ES-I3 (cell line): ENCODE measurements around the gene CDC42EP4.

ENCODE experiments used
- H3K36me3 ChIP-seq: 2 replicates; pipeline ENCODE4 v1.6.1; 2013; ENCODE audit warnings: mild to moderate bottlenecking, low read length, control low read depth, moderate library complexity; ENCODE audit not compliant: insufficient read depth
- H3K4me1 ChIP-seq: 2 replicates; pipeline ENCODE4 v1.6.1; 2013; ENCODE audit warnings: mild to moderate bottlenecking, control low read depth, low read length; ENCODE audit not compliant: insufficient read depth
- H3K9ac ChIP-seq: 2 replicates; pipeline ENCODE4 v1.6.1; 2013; ENCODE audit warnings: low read depth, mild to moderate bottlenecking, low read length, moderate library complexity
- H3K9me3 ChIP-seq: 2 replicates; pipeline ENCODE4 v1.6.1; 2013; ENCODE audit warnings: mild to moderate bottlenecking, low read length, moderate library complexity; ENCODE audit not compliant: control insufficient read depth, insufficient read depth

CDC42EP4 gene

DNA sequence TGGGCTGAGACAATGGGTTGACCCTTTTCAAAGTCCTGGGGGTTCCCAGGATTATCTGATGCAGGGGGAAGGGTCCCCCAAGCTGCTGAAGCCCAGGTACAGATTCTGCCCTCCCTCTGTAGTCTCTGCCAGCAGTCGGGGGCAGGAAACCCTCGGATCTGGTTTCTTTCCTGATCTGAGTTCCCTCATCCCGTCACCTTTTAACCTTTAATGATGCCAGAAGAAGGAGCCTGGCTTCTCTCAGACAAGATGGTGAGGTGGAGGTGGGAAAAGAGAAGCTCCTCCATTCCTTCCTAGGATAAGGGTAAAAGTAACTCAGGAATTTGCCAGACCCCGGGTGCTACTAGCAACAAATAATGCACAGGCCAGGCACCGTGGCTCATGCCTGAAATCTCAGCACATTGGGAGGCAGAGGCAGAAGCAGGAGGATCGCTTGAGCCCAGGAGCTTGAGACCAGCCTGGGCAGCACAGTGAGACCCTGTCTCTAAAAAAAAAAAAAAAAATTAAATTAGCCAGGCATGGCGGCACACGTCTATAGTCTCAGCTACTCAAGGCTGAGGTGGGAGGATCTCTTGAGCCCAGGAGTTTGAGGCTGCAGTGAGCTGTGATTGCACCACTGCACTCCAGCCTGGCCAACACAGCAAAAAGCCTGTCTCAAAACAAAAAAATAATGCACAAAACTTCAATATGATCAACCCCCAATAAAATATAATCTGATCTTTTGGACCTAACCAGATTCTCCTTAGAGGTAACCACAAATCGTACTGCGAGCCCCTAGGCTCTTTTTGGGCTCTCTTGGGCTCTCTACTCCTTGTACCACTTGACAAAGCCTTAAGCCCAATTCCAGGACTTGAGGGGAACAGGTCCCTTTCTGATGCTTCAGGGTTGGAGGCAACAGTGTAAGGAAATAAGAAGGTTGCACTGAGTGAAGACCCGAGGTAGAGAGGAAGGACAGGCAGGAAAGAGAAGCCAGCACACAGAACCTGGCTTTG is 5.7 kb downstream of the CDC42EP4 start:
- Histone ChIP-seq H3K9ac (no peak overlapping the region), H3K9me3 (no peaks in the 10 kb centered on the region), H3K36me3 (no peaks in the 10 kb centered on the region), H3K4me1 (peaks cover 32% of the 10 kb centered on the region)

DNA sequence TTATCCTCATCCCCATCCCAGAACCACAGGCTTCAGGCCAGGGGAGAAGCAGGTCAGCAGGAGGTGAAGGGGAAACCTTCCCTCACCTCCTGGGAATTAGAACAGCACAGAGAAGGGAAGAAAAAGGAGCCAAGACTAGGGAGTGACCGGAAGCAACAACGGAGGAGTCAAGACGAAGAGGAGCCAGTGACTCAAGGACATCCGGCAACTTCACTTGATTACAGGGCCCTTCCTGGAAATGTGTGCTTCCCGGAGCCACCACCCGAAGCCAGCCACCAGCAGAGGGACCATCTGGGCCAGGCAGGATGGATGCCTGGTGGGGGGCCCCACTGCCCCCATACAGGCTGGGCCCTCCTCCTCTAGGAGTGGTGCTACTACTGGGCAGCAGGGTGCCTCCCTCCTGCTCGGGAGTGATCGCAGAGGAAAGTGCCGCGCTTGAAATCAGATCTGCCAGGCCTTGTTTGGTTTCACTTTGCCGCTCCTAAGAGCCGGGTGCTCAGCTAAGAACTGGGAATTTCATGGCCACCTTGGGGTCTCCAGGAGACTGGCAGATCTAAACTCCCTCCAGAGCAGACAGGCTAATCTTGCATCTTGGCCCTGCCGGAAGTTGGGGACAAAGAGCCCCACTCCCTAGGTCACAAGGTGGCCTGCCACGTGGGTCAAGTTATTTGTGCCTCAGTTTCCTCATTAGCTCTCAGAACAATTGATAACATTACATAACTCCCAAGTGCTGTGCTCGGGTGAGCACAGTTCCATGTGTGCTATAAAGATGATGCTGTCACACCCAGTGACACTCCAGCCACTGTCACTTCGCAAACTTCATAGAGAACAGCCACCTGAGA is 6.6 kb downstream of the CDC42EP4 start:
- Histone ChIP-seq H3K9me3 (no peaks in the 10 kb centered on the region), H3K9ac (no peak overlapping the region), H3K4me1 (peaks cover 32% of the 10 kb centered on the region)

DNA sequence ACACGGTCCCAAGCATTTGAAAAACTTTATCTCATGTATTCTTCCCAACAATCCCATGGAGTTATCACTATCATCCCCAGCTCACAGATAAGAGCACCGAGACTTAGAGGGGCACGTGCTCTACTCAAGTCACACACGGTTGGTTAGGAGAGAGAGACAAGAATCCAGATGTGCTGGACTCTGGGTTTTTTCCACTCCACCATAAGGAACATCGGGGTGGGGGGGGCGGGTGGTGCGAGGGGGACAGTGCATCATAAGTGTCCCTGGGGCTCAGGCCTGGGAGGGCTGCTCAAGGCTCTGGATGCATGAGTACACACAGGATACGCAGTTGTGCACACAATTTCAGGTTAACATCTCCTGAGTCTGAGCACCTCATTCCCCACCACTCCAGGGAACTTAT is 7.4 kb downstream of the CDC42EP4 start:
- Histone ChIP-seq H3K9me3 (no peaks in the 10 kb centered on the region), H3K36me3 (no peaks in the 10 kb centered on the region), H3K9ac (no peak overlapping the region), H3K4me1 (peaks cover 24% of the 10 kb centered on the region)

More for the DNA sequence above, 6.6 kb downstream of the CDC42EP4 start:
- H3K36me3 ChIP-seq = no peaks in the 10 kb centered on the region

DNA sequence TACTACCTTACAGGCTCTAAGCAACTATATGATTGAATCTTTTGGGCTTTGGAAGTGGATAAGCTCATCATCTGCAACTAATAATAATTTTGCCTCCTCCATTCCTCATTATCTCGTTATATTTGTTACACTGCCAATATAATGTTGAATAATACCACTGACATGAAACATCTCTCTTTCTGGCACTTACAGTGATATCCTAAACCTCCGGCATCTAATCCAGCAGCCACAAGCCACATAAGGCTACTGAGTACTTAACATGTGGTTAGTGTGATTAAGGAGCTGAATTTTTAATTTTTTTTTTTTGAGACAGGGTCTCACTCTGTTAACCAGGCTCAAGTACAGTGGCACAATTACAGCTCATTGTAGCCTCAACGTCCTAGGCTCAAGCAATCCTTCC is 9.6 kb downstream of the CDC42EP4 start:
- Histone ChIP-seq H3K9me3 (no peaks in the 10 kb centered on the region), H3K36me3 (no peaks in the 10 kb centered on the region), H3K4me1 (peaks cover 20% of the 10 kb centered on the region), H3K9ac (no peak overlapping the region)

DNA sequence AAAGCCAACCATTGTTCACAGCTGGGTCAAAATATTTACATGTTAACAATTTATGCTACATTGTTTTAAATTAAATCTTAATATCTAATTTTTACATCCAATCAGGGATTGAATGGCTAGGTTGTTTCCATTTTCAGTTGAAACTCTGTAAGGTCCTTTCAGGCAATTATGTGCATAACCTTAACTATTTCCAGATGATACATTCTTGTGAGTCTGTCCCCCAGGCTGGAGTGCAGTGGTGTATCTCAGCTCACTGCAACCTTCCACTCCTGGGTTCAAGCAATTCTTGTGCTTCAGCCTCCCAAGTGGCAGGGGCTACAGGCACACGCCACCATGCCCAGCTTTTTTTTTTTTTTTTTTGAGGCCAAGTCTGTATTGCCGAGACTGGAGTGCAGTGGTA is 10.4 kb downstream of the CDC42EP4 start:
- Histone ChIP-seq H3K9ac (no peak overlapping the region), H3K36me3 (no peaks in the 10 kb centered on the region), H3K4me1 (peaks cover 20% of the 10 kb centered on the region), H3K9me3 (no peaks in the 10 kb centered on the region)

DNA sequence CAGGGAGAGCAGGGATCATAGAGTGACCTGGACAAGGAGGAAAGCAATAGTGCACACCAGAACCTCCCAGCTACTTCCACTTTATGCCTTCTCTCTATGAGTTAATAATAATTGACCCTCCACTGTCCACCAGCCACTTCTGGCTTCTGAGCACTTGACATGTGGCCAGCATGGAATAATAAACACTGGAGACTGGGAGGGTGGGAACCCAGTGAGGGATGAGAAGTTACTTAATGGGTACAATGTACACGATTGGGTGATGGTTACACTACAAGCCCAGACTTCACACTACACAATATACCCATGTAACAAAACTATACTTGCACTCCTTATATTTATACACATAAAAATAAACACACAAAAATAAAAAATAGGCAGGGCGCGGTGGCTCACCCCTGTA is 11.4 kb downstream of the CDC42EP4 start:
- no peaks in the 10 kb centered on the region for H3K36me3 ChIP-seq

DNA sequence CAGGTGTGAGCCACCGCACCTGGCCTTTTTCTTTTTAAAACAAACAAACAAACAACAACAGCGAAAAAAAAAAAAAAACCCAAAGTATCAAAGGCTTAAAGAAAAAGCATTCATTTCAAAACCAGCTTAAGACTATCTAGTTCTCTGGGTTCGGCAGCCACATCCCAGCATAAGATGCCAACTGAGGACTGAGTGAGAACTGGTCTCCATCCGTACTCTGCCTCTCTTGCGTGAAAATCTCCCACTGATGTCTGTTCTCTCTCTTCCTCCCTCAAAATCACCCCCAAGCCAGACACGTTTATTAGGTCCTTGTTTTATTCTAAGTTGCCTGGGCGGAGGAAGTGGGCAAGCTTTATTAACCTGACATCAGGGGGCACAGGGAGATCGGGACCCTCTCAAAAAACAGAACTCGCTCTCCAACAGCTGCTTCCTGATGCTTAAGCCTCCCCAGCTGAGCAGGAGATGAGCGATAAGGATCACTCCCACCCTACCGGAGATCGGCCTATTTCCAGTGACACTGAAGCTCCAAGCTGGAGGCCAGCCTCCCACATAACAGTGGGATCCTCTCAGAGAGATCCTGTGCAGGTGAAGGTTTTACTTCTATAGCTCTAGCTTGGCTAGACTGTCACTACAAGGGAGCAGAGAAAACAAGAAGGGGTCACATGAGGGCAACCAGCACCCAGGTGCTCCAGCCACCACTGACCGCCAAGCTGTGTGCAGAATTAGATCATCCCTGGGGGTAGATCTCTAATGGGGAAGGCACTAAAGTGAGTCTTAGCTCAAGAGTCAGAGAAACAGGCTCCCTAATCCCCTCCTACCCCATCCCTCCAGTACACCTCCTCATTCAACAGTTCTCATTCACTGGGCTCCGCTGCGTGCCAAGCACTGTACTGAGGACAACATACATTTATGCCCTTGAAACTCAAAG is 13.6 kb downstream of the CDC42EP4 start:
- Histone ChIP-seq H3K4me1 (peaks cover 8% of the 10 kb centered on the region; the same call in 1 of the 2 replicates), H3K9me3 (no peaks in the 10 kb centered on the region), H3K9ac (no peak overlapping the region)

More for the DNA sequence above, 11.4 kb downstream of the CDC42EP4 start:
- Histone ChIP-seq H3K4me1 (peaks cover 14% of the 10 kb centered on the region), H3K9me3 (no peaks in the 10 kb centered on the region), H3K9ac (no peak overlapping the region)

DNA sequence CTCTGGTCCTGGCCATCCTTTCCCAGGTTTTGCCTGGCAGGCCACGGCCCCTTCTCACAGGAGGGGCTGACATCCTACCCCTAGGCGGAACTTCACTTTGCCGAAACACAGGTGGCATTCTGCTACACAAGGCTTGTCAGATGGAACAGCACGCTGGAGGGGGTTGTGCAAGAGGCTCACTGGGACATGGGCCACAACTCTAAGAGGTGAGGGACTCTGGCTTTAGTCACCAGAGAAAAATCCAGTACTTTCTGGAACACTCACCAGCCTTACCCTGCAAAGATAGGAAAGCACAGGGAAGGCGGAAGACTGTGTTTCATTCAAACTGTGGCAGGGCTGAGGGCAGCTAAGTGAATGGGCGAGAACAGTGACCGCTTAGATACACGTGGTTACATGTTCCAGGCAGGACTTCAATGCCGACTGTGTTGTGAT is 18.3 kb downstream of the CDC42EP4 start:
- Histone ChIP-seq H3K4me1 (peaks cover 21% of the 10 kb centered on the region; the same call in 1 of the 2 replicates), H3K9me3 (no peaks in the 10 kb centered on the region), H3K36me3 (no peaks in the 10 kb centered on the region), H3K9ac (no peak overlapping the region)

More for the DNA sequence above, 13.6 kb downstream of the CDC42EP4 start:
- H3K36me3 ChIP-seq = no peaks in the 10 kb centered on the region

DNA sequence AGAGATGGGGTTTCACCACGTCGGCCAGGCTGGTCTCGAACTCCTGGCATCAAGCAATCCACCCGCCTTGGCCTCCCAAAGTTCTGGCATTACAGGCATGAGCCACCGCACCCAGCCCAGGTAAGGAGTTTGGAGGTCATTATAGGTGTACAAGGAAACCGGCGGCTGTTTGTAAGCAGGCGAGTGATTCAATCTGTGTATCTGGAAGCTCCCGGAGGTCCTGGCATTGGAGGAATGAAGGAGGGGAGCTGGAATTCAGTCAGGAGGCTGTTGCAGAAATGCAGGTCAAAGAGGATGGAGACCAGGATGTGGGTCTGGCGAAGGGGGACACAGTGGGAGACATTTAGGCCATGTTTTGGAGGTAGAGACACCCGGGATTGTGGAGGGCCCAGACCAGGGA is 18.8 kb downstream of the CDC42EP4 start:
- H3K9me3 ChIP-seq = no peaks in the 10 kb centered on the region
- H3K36me3 ChIP-seq = no peaks in the 10 kb centered on the region
- peaks cover 18% of the 10 kb centered on the region; the same call in 1 of the 2 replicates for H3K4me1 ChIP-seq
- H3K9ac ChIP-seq = no peak overlapping the region

DNA sequence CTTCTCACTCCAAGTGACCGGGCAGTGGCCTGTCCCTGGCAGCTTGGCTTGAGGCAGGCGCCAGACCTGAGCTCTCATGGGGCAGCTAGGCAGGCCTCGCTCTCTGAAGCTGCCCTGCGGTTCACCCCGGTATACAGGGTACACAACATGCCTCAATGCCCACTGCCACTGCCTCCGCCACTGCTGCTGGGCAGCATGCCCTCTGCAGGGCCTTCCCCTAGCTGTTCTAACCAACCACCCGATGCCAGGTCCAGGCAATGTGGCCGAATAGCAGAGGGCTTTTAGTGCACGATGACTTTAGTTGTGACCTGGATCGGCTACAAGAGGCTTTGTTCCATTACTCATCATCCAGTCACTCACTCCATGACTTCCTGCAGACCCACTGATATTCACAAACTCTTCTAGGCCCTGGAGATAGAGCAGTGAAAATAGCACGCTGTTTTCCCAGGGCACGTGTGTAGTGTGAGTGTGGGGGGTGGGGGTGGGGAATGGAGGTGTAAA is 19.7 kb downstream of the CDC42EP4 start:
- Histone ChIP-seq H3K9ac (no peak overlapping the region), H3K36me3 (no peaks in the 10 kb centered on the region), H3K9me3 (no peaks in the 10 kb centered on the region), H3K4me1 (peaks cover 18% of the 10 kb centered on the region; the same call in 1 of the 2 replicates)

DNA sequence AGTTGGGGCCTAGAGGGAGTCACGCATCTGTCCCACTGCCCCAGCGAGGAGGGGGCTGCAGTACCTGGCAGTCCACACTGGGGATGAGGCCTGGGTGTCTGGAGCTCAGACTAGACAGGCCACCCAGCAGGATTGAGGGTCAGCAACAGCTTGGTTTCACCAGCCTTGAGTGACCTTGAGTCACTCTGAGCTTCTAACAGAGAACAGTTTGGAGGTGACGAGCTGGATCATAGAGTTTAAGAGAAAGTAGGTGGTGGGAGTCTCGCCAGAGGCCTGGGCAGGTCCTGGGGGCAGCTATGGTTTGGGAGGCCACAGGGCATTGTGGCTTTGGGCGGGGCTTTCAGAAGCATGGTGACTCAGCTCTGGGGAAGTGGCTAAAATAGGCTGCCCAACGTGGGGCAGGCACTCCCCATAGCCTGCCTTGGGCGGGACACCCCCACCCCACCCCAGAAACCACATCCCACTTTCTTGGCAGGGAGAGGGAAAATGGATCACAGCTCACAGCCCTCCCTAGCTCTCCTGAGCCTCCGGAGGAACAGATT is 20.5 kb downstream of the CDC42EP4 start:
- H3K9ac ChIP-seq = no peak overlapping the region
- H3K4me1 ChIP-seq = peaks cover 18% of the 10 kb centered on the region; the same call in 1 of the 2 replicates
- H3K36me3 ChIP-seq = no peaks in the 10 kb centered on the region
- no peaks in the 10 kb centered on the region for H3K9me3 ChIP-seq

DNA sequence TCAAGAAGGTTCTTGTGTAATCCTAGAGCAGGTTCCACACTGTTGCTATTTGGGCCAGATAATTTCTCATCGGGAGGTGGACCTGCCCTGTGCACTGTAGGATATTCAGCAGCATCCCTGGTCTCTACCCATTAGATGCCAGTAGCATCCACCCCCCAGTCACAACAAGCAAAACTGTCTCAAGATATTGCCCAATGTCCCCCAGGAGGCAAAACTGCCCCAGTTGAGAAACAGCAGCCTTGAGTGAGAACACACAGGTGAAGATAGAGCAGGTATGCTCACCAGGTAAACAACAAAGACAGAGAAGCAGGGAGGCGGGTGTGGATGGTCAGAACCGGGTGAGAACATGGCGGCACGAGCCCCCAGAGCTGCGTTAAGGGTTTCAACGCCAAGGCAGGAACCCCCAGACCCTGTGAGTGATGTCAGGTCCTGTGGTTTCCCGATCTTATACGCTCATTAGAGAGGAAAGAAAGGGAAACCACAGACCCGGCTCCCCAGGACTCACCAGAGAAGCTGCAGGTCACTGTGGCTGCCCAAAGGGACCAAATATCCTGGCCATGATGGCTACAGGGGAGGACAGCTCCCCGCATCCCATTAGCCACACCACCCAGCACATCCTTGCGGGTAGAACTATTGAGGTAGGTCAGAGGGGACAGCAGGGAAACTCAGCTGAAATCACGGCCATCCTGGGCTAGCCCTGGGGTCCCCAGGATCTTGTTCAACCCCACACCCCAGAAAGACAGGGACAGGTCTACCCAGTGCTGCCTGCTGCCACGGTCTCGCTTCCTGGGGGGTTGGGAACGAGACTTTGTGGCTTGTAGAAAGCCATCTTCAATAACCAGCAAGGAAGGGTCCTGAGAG is 21.2 kb downstream of the CDC42EP4 start:
- Histone ChIP-seq H3K9ac (no peak overlapping the region), H3K4me1 (peaks cover 18% of the 10 kb centered on the region; the same call in 1 of the 2 replicates), H3K36me3 (peaks cover 4% of the 10 kb centered on the region; the same call in 1 of the 2 replicates), H3K9me3 (no peaks in the 10 kb centered on the region)
